ENCODE data around the gene BRCA1. TPM values are rescaled to one million over a fixed set of nuclear protein-coding genes. Genes with fewer than 3 reads are reported as not detected.

BRCA1 gene
- total and polyA plus RNA-seq, 5 donors: 2.7 to 10.9 (median 7.9) TPM

DNA sequence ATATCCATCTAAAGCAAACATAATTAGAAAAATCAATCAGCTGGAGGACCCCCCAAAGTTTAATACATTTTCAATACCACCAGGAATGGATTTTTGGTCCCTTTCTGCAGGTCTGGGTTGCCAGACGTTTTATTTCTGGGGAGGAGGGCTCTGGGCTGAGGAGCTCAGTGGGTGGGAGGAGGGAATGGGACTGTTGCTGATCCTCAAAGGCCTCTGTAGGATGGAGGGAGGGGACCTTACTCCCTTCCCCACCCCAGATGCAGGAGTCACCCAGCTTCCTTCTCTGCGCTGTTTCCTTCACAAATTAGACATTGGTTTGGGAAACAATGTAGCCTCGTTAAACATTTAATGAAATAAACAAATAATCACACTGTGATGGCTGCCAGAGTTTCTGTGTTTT lies 93.5 kb downstream of the BRCA1 start:
- Histone ChIP-seq H3K4me3 (ENCODE audit: low read length) (no peak overlapping the region), H3K4me1 (ENCODE audit: control insufficient read depth, insufficient read depth, low read length) (no peaks in the 10 kb centered on the region), H3K27me3 (ENCODE audit: control insufficient read depth, insufficient read depth) (no peaks in the 10 kb centered on the region), H3K27ac (ENCODE audit: low read length) (no peak overlapping the region), H3K9me3 (ENCODE audit: control insufficient read depth, low read length) (no peaks in the 10 kb centered on the region)
- WGBS: 79% methylated on average over 3 of the region's 3 CpGs
- ATAC-seq (no peak), DNase-seq (no peak)
- intact Hi-C loops (cut with DNase I): no loop called here

DNA sequence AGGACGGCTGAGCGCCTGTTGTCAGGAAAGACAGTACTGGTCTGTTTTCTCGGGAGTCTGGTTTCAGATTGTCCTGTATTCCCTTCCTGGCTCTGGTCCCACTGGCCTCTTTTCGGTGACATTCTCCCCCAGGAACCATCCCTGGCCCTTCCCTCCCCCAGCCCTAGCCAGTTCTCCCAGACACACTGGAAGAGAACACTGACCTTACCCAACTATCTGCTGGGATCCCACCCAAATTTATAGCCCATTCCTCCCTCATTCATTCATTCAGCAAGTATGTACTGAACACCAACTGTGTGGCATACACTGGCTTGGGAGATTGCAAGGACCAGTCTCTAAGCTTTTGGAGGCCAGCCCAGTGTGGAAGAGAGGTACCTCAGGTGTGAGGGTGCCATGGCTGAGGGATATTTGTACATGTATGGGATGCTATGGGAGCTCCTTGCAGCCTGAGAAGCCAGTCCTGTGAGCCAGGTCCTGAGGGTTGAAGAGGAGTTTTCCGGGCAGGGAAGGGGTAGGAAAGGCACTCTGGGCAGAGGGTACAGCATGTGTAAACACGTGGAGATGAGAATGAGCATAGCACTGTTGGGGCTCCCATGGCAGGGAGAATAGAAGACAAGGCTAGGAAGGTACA lies 94.9 kb downstream of the BRCA1 start:
- no peaks in the 10 kb centered on the region for H3K27me3 ChIP-seq (ENCODE audit: control insufficient read depth, insufficient read depth)
- intact Hi-C loops (cut with DNase I): no loop called here
- WGBS: 61% methylated on average over 6 of the region's 6 CpGs
- H3K9me3 ChIP-seq (ENCODE audit: control insufficient read depth, low read length): no peaks in the 10 kb centered on the region
- H3K4me3 ChIP-seq (ENCODE audit: low read length): no peak overlapping the region
- no peak overlapping the region for H3K27ac ChIP-seq (ENCODE audit: low read length)
- H3K4me1 ChIP-seq (ENCODE audit: control insufficient read depth, insufficient read depth, low read length): no peaks in the 10 kb centered on the region
- DNase-seq: no peak
- peak; percentile 15 to 24 for ATAC-seq

GRCh38 chr17:43028221-43028861 lies 96.8 kb downstream of the BRCA1 start:
- DNase-seq: no peak
- no peak overlapping the region for H3K4me3 ChIP-seq (ENCODE audit: low read length)
- H3K9me3 ChIP-seq (ENCODE audit: control insufficient read depth, low read length): no peaks in the 10 kb centered on the region
- WGBS: 86% methylated on average over 17 of the region's 17 CpGs
- no peaks in the 10 kb centered on the region for H3K4me1 ChIP-seq (ENCODE audit: control insufficient read depth, insufficient read depth, low read length)
- H3K27me3 ChIP-seq (ENCODE audit: control insufficient read depth, insufficient read depth): no peaks in the 10 kb centered on the region
- intact Hi-C loops (cut with DNase I): loop anchor here in 3 of 4 donors (5.0 to 10.0 kb wide), 3 partner anchors 96 to 309 kb away; partner anchors contain the start of genes BRCA1 (in 2 of the 3) and NBR1 (in 1 of the 3)
- ATAC-seq: no peak
- H3K27ac ChIP-seq (ENCODE audit: low read length): no peak overlapping the region

GRCh38 chr17:43027091-43028032 lies 97.8 kb downstream of the BRCA1 start:
- H3K4me3 ChIP-seq (ENCODE audit: low read length): no peak overlapping the region
- H3K4me1 ChIP-seq (ENCODE audit: control insufficient read depth, insufficient read depth, low read length): no peaks in the 10 kb centered on the region
- DNase-seq (no peak), ATAC-seq (no peak)
- H3K27ac ChIP-seq (ENCODE audit: low read length): no peak overlapping the region
- H3K9me3 ChIP-seq (ENCODE audit: control insufficient read depth, low read length): no peaks in the 10 kb centered on the region
- intact Hi-C loops (cut with DNase I): loop anchor here in 3 of 4 donors (5.0 to 10.0 kb wide), 3 partner anchors 97 to 310 kb away; partner anchors contain the start of genes BRCA1 (in 2 of the 3) and NBR1 (in 1 of the 3)
- WGBS: 74% methylated on average over 9 of the region's 9 CpGs
- no peaks in the 10 kb centered on the region for H3K27me3 ChIP-seq (ENCODE audit: control insufficient read depth, insufficient read depth)

DNA sequence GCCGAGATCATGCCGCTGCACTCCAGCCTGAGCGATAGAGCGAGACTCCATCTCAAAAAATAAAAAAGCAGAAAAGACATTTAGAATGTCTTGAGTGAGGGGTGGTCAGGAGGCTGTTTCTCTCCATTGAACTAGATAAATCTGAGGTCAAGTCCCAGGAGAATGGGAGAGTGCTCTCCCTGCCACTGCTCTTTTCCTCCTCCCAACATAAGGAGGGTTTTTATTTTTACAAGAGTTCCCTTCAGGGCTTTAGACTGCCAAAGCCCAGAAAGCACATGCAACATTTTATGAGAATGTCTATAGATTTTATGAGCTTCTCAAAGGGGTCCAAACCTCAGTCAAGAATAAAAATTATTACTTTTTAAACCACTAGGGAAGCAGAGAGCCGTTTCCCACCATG lies 98.6 kb downstream of the BRCA1 start:
- DNase-seq: no peak
- Histone ChIP-seq H3K27me3 (ENCODE audit: control insufficient read depth, insufficient read depth) (no peaks in the 10 kb centered on the region), H3K4me3 (ENCODE audit: low read length) (no peak overlapping the region), H3K4me1 (ENCODE audit: control insufficient read depth, insufficient read depth, low read length) (no peaks in the 10 kb centered on the region), H3K27ac (ENCODE audit: low read length) (no peak overlapping the region), H3K9me3 (ENCODE audit: control insufficient read depth, low read length) (no peaks in the 10 kb centered on the region)
- WGBS: 73% methylated on average over 5 of the region's 5 CpGs
- no peak for ATAC-seq
- intact Hi-C loops (cut with DNase I): loop anchor here in 3 of 4 donors (5.0 to 10.0 kb wide), 3 partner anchors 98 to 311 kb away; partner anchors contain the start of genes BRCA1 (in 2 of the 3) and NBR1 (in 1 of the 3)

DNA sequence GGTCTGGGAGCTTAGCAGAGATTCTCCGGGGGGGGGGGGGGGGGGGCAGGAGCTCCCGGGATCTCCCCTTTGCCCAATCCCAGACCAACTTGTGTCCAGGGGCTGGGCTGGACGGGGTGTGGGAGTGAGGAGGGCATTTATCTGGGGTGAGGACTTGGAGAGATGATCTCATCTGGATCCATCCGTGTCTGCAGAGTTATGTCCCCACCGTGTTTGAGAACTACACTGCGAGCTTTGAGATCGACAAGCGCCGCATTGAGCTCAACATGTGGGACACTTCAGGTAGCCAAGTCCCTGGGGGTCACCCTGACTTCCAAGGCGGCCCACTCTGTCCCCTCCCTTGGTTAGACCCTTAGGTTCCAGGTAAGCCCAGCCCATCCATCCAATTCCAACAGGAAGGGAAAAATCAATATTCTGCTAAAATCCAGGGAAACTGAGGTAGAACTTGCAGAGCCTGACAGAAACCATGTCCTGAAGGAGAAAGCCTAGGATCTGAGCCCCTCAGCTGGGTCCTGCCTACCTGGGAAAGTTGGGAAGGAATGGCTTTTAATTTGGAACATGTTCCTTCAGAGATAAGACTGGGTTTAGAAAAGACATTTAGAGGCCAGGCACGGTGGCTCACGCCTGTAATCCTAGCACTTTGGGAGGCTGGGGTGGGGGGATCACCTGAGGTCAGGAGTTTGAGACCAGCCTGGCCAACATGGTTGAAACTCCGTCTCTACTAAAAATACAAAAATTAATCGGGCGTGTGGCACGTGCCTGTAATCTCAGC lies 99.2 kb downstream of the BRCA1 start:
- Histone ChIP-seq H3K4me1 (ENCODE audit: control insufficient read depth, insufficient read depth, low read length) (no peaks in the 10 kb centered on the region), H3K27me3 (ENCODE audit: control insufficient read depth, insufficient read depth) (no peaks in the 10 kb centered on the region), H3K9me3 (ENCODE audit: control insufficient read depth, low read length) (no peaks in the 10 kb centered on the region), H3K27ac (ENCODE audit: low read length) (no peak overlapping the region), H3K4me3 (ENCODE audit: low read length) (no peak overlapping the region)
- intact Hi-C loops (cut with DNase I): loop anchor here in 3 of 4 donors (5.0 to 10.0 kb wide), 3 partner anchors 99 to 311 kb away; partner anchors contain the start of genes BRCA1 (in 2 of the 3) and NBR1 (in 1 of the 3)
- ATAC-seq (no peak), DNase-seq (no peak)
- WGBS: 61% methylated on average over 16 of the region's 16 CpGs

DNA sequence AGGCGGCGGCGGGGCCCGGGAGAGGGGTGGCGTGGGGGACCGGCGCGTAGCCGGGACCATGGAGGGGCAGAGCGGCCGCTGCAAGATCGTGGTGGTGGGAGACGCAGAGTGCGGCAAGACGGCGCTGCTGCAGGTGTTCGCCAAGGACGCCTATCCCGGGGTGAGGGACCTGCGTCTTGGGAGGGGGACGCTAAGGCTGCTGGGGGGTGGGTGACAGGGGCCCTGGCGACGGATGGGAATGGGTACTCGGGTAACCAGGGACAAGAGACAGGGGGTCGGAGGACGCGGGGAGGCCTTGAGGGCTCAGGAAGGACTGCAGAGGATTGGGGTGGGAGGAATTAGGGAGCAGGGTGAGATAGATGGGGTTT lies 99.9 kb downstream of the BRCA1 start:
- ATAC-seq: no peak
- Histone ChIP-seq H3K27me3 (ENCODE audit: control insufficient read depth, insufficient read depth) (no peaks in the 10 kb centered on the region), H3K4me1 (ENCODE audit: control insufficient read depth, insufficient read depth, low read length) (no peaks in the 10 kb centered on the region), H3K27ac (ENCODE audit: low read length) (no peak overlapping the region), H3K9me3 (ENCODE audit: control insufficient read depth, low read length) (no peaks in the 10 kb centered on the region), H3K4me3 (ENCODE audit: low read length) (peak overlapping the region; percentile 58)
- no peak for DNase-seq
- intact Hi-C loops (cut with DNase I): loop anchor here in 3 of 4 donors (5.0 to 10.0 kb wide), 3 partner anchors 100 to 312 kb away; partner anchors contain the start of genes BRCA1 (in 2 of the 3) and NBR1 (in 1 of the 3)
- 8% methylated on average over 27 of the region's 27 CpGs for WGBS

DNA sequence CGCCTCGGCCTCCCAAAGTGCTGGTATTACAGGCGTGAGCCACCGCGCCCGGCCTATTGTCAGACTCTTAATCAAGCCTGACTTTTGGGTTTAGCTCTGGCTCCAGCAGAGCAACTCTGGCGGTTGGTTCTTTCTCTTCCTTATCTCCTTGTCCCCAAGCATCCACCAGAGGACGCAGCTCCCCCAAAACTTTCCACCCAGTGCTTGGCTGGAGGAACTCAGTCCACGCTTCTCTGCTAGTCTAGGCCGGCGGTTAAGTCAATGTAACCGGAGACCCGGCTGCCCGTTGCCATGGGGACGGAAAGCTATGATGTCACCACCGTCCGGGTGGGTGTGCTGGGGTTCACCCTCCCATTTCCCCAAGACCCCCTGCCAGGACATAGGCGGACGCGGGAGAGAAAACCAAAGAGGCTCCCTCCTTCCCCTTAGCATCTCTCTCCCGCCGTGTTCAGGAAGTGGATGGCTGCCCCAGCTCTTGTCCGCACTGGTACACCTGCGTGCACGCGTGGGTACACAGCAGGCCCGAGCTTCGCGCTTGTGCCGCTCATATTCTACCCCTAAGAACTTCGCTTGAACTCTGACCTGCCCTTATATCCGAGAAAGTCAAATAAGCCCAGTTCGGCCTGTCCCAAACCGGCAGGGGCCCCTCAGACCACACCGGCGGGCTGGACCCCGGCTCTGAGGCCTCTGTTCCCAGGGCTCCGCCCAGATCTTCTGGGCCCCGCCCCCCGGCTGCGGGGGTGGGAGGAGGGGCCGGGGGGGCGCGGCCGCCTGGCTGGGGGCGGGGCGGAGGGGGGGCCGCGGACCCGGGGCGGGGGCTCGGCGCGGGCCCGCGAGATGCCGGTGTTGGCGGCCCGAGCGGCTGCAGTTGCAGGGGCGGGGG lies 100.5 kb downstream of the BRCA1 start, which contains the start of gene RND2:
TSS of gene RND2 (plus strand) at position 825 of the 883 bp plus-strand sequence. CDS start 117 bp downstream, outside the sequence.
- Histone ChIP-seq H3K27me3 (ENCODE audit: control insufficient read depth, insufficient read depth) (no peaks in the 10 kb centered on the region), H3K9me3 (ENCODE audit: control insufficient read depth, low read length) (no peaks in the 10 kb centered on the region), H3K4me3 (ENCODE audit: low read length) (peak within 1 kb of the TSS; percentile 58), H3K27ac (ENCODE audit: low read length) (peak within 1 kb of the TSS; percentile 21), H3K4me1 (ENCODE audit: control insufficient read depth, insufficient read depth, low read length) (no peaks in the 10 kb centered on the region)
- DNase-seq: peak; percentile 93 to 94 (median 93)
- peak; percentile 69 to 74 for ATAC-seq
- intact Hi-C loops (cut with DNase I): loop anchor here in 3 of 4 donors (5.0 to 10.0 kb wide), 3 partner anchors 100 to 313 kb away; partner anchors contain the start of genes BRCA1 (in 2 of the 3) and NBR1 (in 1 of the 3)
- under 1% methylated on average over 61 of the region's 61 CpGs for WGBS

DNA sequence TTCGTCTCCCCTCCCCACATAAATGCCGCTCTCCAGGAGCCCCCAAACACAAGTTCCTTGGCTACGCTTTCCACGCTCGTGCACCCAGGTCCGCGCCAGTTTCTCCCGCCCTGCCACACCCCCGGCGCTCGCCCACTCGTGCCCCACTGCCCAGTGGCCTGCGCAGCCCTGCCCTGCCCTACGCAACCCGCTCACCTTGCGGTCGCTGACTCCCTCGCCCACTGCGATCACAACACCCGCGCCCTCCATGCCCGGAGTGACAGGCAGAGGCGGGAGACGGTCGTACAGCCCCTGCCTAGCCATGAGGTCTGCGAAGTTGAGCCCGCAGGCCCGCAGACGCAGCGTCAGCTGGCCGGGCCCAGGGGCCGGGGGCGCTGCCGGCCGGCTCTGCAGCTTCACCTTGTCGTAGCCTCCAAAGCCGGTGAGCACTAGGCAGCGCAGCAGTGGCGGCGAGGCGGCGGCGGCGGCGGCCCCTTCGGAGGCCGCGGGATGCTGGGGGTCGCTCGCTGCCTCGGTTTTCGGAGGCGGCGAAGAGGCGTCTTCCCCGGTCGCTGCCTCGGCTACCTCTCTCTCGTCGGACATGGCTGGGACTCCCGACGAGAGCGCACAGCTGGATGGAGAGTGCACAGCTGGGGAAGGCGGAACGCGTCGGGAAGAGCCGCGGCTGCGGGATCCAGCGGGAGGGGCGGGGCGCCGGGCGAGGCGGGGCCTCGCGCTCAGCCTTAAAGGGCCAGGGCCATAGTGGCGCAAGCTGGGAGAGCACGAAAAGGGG lies 103.2 kb downstream of the BRCA1 start, which contains the start of gene VAT1:
TSS of gene VAT1 (minus strand) at position 645 of the 772 bp plus-strand sequence. CDS start at position 582, 63 bp downstream.
- DNase-seq (peak; percentile 86 to 94 (median 94)), ATAC-seq (peak; percentile 77 to 83)
- Histone ChIP-seq H3K27me3 (ENCODE audit: control insufficient read depth, insufficient read depth) (no peaks in the 10 kb centered on the region), H3K4me1 (ENCODE audit: control insufficient read depth, insufficient read depth, low read length) (peaks cover 2% of the 10 kb centered on the region), H3K4me3 (ENCODE audit: low read length) (peak within 1 kb of the TSS; percentile 68), H3K9me3 (ENCODE audit: control insufficient read depth, low read length) (no peaks in the 10 kb centered on the region), H3K27ac (ENCODE audit: low read length) (peak within 1 kb of the TSS; percentile 89)
- under 1% methylated on average over 80 of the region's 80 CpGs for WGBS
- intact Hi-C loops (cut with DNase I): loop anchor here in 3 of 4 donors (10.0 kb wide), 2 partner anchors 103 to 153 kb away; partner anchors contain the start of genes BRCA1 (in 2 of the 3) and NBR1 (in 1 of the 3)
